Measurements from ENCODE around the gene RNASET2. TPM values are rescaled to one million over a fixed set of nuclear protein-coding genes. Genes with fewer than 3 reads are reported as not detected.

RNASET2 gene
- total RNA-seq, 1 donor from 2014 or later = 28.9 TPM

- Histone ChIP-seq H3K4me3 (no peak overlapping the region), H3K4me1 (no peaks in the 10 kb centered on the region), H3K9me3 (ENCODE audit: low read depth) (peaks cover 8% of the 10 kb centered on the region), H4K20me1 (ENCODE audit: low read depth) (no peaks in the 10 kb centered on the region), H3K27me3 (no peaks in the 10 kb centered on the region), H3K4me2 (no peak overlapping the region), H3K27ac (no peak overlapping the region), H3K9ac (no peak overlapping the region), H3K36me3 (peaks cover 4% of the 10 kb centered on the region), H3F3A (ENCODE audit: low read depth) (no peaks in the 10 kb centered on the region), H2AFZ (replicated peaks) (no peak overlapping the region), H3K79me2 (ENCODE audit: low read depth) (no peaks in the 10 kb centered on the region)
- Mint-ChIP-seq H3K4me1 (no peaks in the 10 kb centered on the region), H3K27me3 (ENCODE audit: insufficient read depth, low read depth) (peaks cover 3% of the 10 kb centered on the region), H3K36me3 (peaks cover 51% of the 10 kb centered on the region), H3K4me3 (no peak overlapping the region), H3K27ac (no peak overlapping the region), H3K9me3 (peaks cover 22% of the 10 kb centered on the region)
- no peak for DNase-seq (ENCODE audit: low spot score)
- no peak for TF ChIP-seq EZH2 (IDR thresholded peaks at IDR 0.05)
- TF ChIP-seq EZH2phosphoT487 (IDR thresholded peaks at IDR 0.05) = no peak
- no peak for TF ChIP-seq CTCF (IDR thresholded peaks at IDR 0.05)
Observed at GRCh38 chr6:166970776-166971175, 14.4 kb upstream of the RNASET2 start.

GRCh38 chr6:166970091-166970490 lies 13.7 kb upstream of the RNASET2 start:
- no peak overlapping the region for H3K27ac Mint-ChIP-seq
- H3K4me3 ChIP-seq = no peak overlapping the region
- peaks cover 25% of the 10 kb centered on the region for H3K9me3 Mint-ChIP-seq

GRCh38 chr6:166969390-166970002 lies 13.1 kb upstream of the RNASET2 start:
- H3K4me3 ChIP-seq = no peak overlapping the region
- no peaks in the 10 kb centered on the region for H3K79me2 ChIP-seq (ENCODE audit: low read depth)
- H3K4me3 Mint-ChIP-seq = no peak overlapping the region
- H4K20me1 ChIP-seq (ENCODE audit: low read depth) = no peaks in the 10 kb centered on the region
- H3K9me3 ChIP-seq (ENCODE audit: low read depth) = peaks cover 11% of the 10 kb centered on the region
- H3K9me3 Mint-ChIP-seq = peaks cover 31% of the 10 kb centered on the region
- no peaks in the 10 kb centered on the region for H3K4me1 ChIP-seq
- no peak overlapping the region for H3K4me2 ChIP-seq
- no peaks in the 10 kb centered on the region for H3K27me3 ChIP-seq
- H3K4me1 Mint-ChIP-seq = no peaks in the 10 kb centered on the region
- H2AFZ ChIP-seq (replicated peaks) = no peak overlapping the region
- H3F3A ChIP-seq (ENCODE audit: low read depth) = no peaks in the 10 kb centered on the region
- H3K27ac ChIP-seq = no peak overlapping the region
- peaks cover 4% of the 10 kb centered on the region for H3K36me3 ChIP-seq
- peaks cover 3% of the 10 kb centered on the region for H3K27me3 Mint-ChIP-seq (ENCODE audit: insufficient read depth, low read depth)
- H3K36me3 Mint-ChIP-seq = peaks cover 50% of the 10 kb centered on the region
- H3K9ac ChIP-seq = no peak overlapping the region
- no peak for DNase-seq (ENCODE audit: low spot score)
- TF ChIP-seq CTCF (IDR thresholded peaks at IDR 0.05) (no peak), EZH2phosphoT487 (IDR thresholded peaks at IDR 0.05) (no peak), EZH2 (IDR thresholded peaks at IDR 0.05) (no peak)
- H3K27ac Mint-ChIP-seq = no peak overlapping the region

More at GRCh38 chr6:166970091-166970490, 13.7 kb upstream of the RNASET2 start:
- H3K27ac ChIP-seq = no peak overlapping the region
- no peaks in the 10 kb centered on the region for H3K79me2 ChIP-seq (ENCODE audit: low read depth)
- no peak for DNase-seq (ENCODE audit: low spot score)
- H3F3A ChIP-seq (ENCODE audit: low read depth) = no peaks in the 10 kb centered on the region
- H3K4me1 ChIP-seq = no peaks in the 10 kb centered on the region
- Mint-ChIP-seq H3K36me3 (peaks cover 50% of the 10 kb centered on the region), H3K4me3 (no peak overlapping the region), H3K4me1 (no peaks in the 10 kb centered on the region), H3K27me3 (ENCODE audit: insufficient read depth, low read depth) (peaks cover 3% of the 10 kb centered on the region)
- no peak for TF ChIP-seq CTCF (IDR thresholded peaks at IDR 0.05)
- no peaks in the 10 kb centered on the region for H3K27me3 ChIP-seq
- no peak overlapping the region for H3K9ac ChIP-seq
- H3K9me3 ChIP-seq (ENCODE audit: low read depth) = peaks cover 8% of the 10 kb centered on the region
- no peak overlapping the region for H3K4me2 ChIP-seq
- no peak overlapping the region for H2AFZ ChIP-seq (replicated peaks)
- peaks cover 4% of the 10 kb centered on the region for H3K36me3 ChIP-seq
- H4K20me1 ChIP-seq (ENCODE audit: low read depth) = no peaks in the 10 kb centered on the region

Data from neural progenitor cell (in vitro differentiated cells).